Measurements from ENCODE around the gene PLD6. TPM values are rescaled to one million over a fixed set of nuclear protein-coding genes. Genes with fewer than 3 reads are reported as not detected.
"Not testable (repeated sequence)": the region's sequence is repeated elsewhere in the genome, so short reads cannot be mapped to it uniquely, and the experiment has no call there.

Gene PLD6
- 3.0 and 6.6 TPM in 2 replicates for total RNA-seq (2014; rRNA removed; shearing (Covaris generic); ENCODE audit: low replicate concordance)

GRCh38 chr17:17206124-17206912, at the start of gene PLD6:
Gene PLD6, minus strand, starts transcription at chr17:17206333. Its CDS starts 47 bp downstream, at chr17:17206286.
- Histone ChIP-seq H3K36me3 (peaks cover 5% of the 10 kb centered on the region), H3K27me3 (no peaks in the 10 kb centered on the region), H3K9me3 (no peaks in the 10 kb centered on the region), H3K4me3 (peak within 1 kb of the TSS; percentile 61)
- DNase-seq, result peak; percentile 72

GRCh38 chr17:17255689-17256088, 49.6 kb upstream of the PLD6 start:
- not testable (repeated sequence) for H3K4me3 ChIP-seq, DNase-seq, H3K27me3 ChIP-seq, H3K9me3 ChIP-seq
- H3K36me3 ChIP-seq, result peaks cover 29% of the 10 kb centered on the region

- no peaks in the 10 kb centered on the region for H3K9me3 ChIP-seq
- H3K36me3 ChIP-seq, result peaks cover 29% of the 10 kb centered on the region
- H3K27me3 ChIP-seq, result no peaks in the 10 kb centered on the region
- no peak for DNase-seq
- H3K4me3 ChIP-seq, result no peak overlapping the region
Observed at GRCh38 chr17:17254036-17254435, 47.9 kb upstream of the PLD6 start.

GRCh38 chr17:17253406-17253805, 47.3 kb upstream of the PLD6 start:
- Histone ChIP-seq H3K4me3 (no peak overlapping the region), H3K36me3 (peaks cover 29% of the 10 kb centered on the region), H3K9me3 (no peaks in the 10 kb centered on the region), H3K27me3 (no peaks in the 10 kb centered on the region)
- DNase-seq, result no peak

GRCh38 chr17:17252149-17252661, 46.1 kb upstream of the PLD6 start:
- no peaks in the 10 kb centered on the region for H3K27me3 ChIP-seq
- peaks cover 25% of the 10 kb centered on the region for H3K36me3 ChIP-seq
- no peak for DNase-seq
- H3K4me3 ChIP-seq, result no peak overlapping the region
- no peaks in the 10 kb centered on the region for H3K9me3 ChIP-seq

GRCh38 chr17:17246879-17247278, 40.7 kb upstream of the PLD6 start:
- H3K4me3 ChIP-seq, result no peak overlapping the region
- DNase-seq, result no peak
- H3K36me3 ChIP-seq, result peaks cover 13% of the 10 kb centered on the region; the same call in 1 of the 2 replicates
- H3K27me3 ChIP-seq, result no peaks in the 10 kb centered on the region
- no peaks in the 10 kb centered on the region for H3K9me3 ChIP-seq

GRCh38 chr17:17243163-17243562, 37.0 kb upstream of the PLD6 start:
- no peak for DNase-seq
- H3K4me3 ChIP-seq, result no peak overlapping the region

GRCh38 chr17:17242246-17242645, 36.1 kb upstream of the PLD6 start:
- H3K27me3 ChIP-seq, result no peaks in the 10 kb centered on the region
- DNase-seq, result no peak
- H3K9me3 ChIP-seq, result no peaks in the 10 kb centered on the region
- H3K36me3 ChIP-seq, result no peaks in the 10 kb centered on the region
- no peak overlapping the region for H3K4me3 ChIP-seq

More at GRCh38 chr17:17243163-17243562, 37.0 kb upstream of the PLD6 start:
- Histone ChIP-seq H3K9me3 (no peaks in the 10 kb centered on the region), H3K36me3 (no peaks in the 10 kb centered on the region), H3K27me3 (no peaks in the 10 kb centered on the region)

- no peaks in the 10 kb centered on the region for H3K36me3 ChIP-seq
Observed at GRCh38 chr17:17241656-17242055, 35.5 kb upstream of the PLD6 start.

GRCh38 chr17:17239832-17240231, 33.7 kb upstream of the PLD6 start:
- H3K4me3 ChIP-seq, result no peak overlapping the region
- no peaks in the 10 kb centered on the region for H3K9me3 ChIP-seq
- no peak for DNase-seq
- H3K36me3 ChIP-seq, result no peaks in the 10 kb centered on the region
- no peaks in the 10 kb centered on the region for H3K27me3 ChIP-seq

More at GRCh38 chr17:17241656-17242055, 35.5 kb upstream of the PLD6 start:
- H3K4me3 ChIP-seq, result no peak overlapping the region
- H3K27me3 ChIP-seq, result no peaks in the 10 kb centered on the region
- DNase-seq, result no peak
- H3K9me3 ChIP-seq, result no peaks in the 10 kb centered on the region

- Histone ChIP-seq H3K36me3 (no peaks in the 10 kb centered on the region; the same call in 1 of the 2 replicates), H3K27me3 (no peaks in the 10 kb centered on the region), H3K4me3 (peak within 1 kb of the TSS; percentile 97), H3K9me3 (no peaks in the 10 kb centered on the region)
- peak; percentile 77 for DNase-seq
Observed at GRCh38 chr17:17237026-17237799, 31.1 kb upstream of the PLD6 start, which contains the start of gene FLCN. Gene FLCN, minus strand, starts transcription at chr17:17237168. Its CDS starts 9,031 bp downstream, at chr17:17228137.

- H3K9me3 ChIP-seq, result no peaks in the 10 kb centered on the region
- H3K36me3 ChIP-seq, result no peaks in the 10 kb centered on the region; the same call in none of the 2 replicates
- H3K4me3 ChIP-seq, result peak overlapping the region; percentile 97
- no peaks in the 10 kb centered on the region for H3K27me3 ChIP-seq
- peak; percentile 4 for DNase-seq
Observed at GRCh38 chr17:17236295-17237025, 30.3 kb upstream of the PLD6 start.

- Histone ChIP-seq H3K27me3 (no peaks in the 10 kb centered on the region), H3K9me3 (no peaks in the 10 kb centered on the region), H3K4me3 (peak overlapping the region; percentile 97), H3K36me3 (peaks cover 4% of the 10 kb centered on the region)
- peak; percentile 74 for DNase-seq
Observed at GRCh38 chr17:17235212-17236174, 29.4 kb upstream of the PLD6 start.

GRCh38 chr17:17232303-17232621, 26.1 kb upstream of the PLD6 start:
- DNase-seq, result no peak
- no peak overlapping the region for H3K4me3 ChIP-seq
- no peaks in the 10 kb centered on the region for H3K9me3 ChIP-seq
- H3K27me3 ChIP-seq, result no peaks in the 10 kb centered on the region
- peaks cover 4% of the 10 kb centered on the region for H3K36me3 ChIP-seq

GRCh38 chr17:17231621-17232302, 25.6 kb upstream of the PLD6 start:
- peaks cover 4% of the 10 kb centered on the region for H3K36me3 ChIP-seq
- no peaks in the 10 kb centered on the region for H3K27me3 ChIP-seq
- no peak for DNase-seq
- H3K9me3 ChIP-seq, result no peaks in the 10 kb centered on the region
- no peak overlapping the region for H3K4me3 ChIP-seq

All from MG63 (cell line).